Fibroblast of lung (primary cell): ENCODE measurements around the gene OR51E1.

Experiments
- EZH2 ChIP-seq: IDR thresholded peaks from 2 replicates; pipeline ENCODE4 v1.5.1; 2012; ENCODE audit warnings: low read length, control low read depth, mild to moderate bottlenecking; ENCODE audit errors: missing control alignments
- TF ChIP-seq, protein P1 (sequence below), 2 donors: IDR thresholded peaks in 1 of 2; conservative IDR thresholded peaks in 1 of 2; 1 replicate in 1 of 2; 2 replicates in 1 of 2; pipeline ENCODE4 v1.5.1; 2011 to 2012; ENCODE audit warnings: low read length in 2 of 2, control low read depth in 1 of 2, inconsistent platforms in 1 of 2, low read depth in 1 of 2, mild to moderate bottlenecking in 1 of 2

GRCh38 chr11:4664183-4664582 lies 20.4 kb downstream of the OR51E1 start:
- TF ChIP-seq, protein P1, sequence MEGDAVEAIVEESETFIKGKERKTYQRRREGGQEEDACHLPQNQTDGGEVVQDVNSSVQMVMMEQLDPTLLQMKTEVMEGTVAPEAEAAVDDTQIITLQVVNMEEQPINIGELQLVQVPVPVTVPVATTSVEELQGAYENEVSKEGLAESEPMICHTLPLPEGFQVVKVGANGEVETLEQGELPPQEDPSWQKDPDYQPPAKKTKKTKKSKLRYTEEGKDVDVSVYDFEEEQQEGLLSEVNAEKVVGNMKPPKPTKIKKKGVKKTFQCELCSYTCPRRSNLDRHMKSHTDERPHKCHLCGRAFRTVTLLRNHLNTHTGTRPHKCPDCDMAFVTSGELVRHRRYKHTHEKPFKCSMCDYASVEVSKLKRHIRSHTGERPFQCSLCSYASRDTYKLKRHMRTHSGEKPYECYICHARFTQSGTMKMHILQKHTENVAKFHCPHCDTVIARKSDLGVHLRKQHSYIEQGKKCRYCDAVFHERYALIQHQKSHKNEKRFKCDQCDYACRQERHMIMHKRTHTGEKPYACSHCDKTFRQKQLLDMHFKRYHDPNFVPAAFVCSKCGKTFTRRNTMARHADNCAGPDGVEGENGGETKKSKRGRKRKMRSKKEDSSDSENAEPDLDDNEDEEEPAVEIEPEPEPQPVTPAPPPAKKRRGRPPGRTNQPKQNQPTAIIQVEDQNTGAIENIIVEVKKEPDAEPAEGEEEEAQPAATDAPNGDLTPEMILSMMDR (conservative IDR thresholded peaks at IDR 0.05 in 1 of 2, IDR thresholded peaks at IDR 0.05 in 1 of 2; ENCODE audit: low read depth in 1 of 2, low read length in 2 of 2): no peak
- TF ChIP-seq EZH2: no peak
